GM21526 (cell line): ENCODE data around the gene MRE11.
A peak's percentile ranks its signal among the peaks of the same experiment; 100 is the strongest.
"Not testable (repeated sequence)": the region's sequence is repeated elsewhere in the genome, so short reads cannot be mapped to it uniquely, and the experiment has no call there.

Source experiments
- ATAC-seq: cut with Tn5 transposase; IDR thresholded peaks from one replicate; pipeline ENCODE4 v1.9.1; 2021; ENCODE audit warnings: moderate library complexity; ENCODE audit not compliant: unreplicated experiment, low FRiP score

Gene MRE11

DNA sequence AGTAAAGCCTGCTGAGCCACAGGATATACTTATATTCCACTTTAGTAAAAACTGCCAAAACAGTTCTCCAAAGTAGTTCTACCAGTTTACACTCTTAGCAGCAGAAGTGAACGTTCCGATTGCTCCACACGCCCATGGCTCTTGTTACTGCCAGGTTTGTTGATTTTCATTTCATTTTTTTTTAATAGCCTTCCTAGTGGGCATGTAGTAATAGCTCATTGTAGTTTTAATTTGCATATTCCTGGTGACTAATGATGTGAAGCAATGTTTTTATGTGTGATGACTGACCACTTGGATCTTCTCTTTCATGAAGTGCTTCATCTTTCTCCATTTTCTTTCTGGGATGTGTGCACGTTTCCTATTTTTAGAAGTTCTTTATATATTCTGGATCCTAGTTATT is 13.8 kb upstream of the MRE11 start:
- no peak for ATAC-seq

DNA sequence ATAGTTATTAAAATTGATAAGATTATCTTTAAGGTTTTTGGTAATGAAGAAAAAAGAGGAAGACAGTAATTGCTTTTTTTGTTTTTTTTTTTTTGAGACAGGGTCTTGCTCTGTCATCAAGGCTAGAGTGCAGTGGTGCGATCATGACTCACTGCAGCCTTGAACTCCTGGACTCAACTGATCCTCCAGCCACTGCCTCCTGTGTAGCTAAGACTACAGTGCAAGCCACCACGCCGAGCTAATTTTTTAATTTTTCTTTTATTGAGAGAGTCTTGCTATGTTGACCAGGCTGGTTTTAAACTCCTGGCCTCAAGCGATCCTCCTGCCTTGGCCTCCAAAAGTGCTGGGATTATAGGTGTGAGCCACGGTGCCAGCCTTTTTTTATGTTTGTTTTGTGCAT is 12.9 kb upstream of the MRE11 start:
- ATAC-seq = not testable (repeated sequence)

DNA sequence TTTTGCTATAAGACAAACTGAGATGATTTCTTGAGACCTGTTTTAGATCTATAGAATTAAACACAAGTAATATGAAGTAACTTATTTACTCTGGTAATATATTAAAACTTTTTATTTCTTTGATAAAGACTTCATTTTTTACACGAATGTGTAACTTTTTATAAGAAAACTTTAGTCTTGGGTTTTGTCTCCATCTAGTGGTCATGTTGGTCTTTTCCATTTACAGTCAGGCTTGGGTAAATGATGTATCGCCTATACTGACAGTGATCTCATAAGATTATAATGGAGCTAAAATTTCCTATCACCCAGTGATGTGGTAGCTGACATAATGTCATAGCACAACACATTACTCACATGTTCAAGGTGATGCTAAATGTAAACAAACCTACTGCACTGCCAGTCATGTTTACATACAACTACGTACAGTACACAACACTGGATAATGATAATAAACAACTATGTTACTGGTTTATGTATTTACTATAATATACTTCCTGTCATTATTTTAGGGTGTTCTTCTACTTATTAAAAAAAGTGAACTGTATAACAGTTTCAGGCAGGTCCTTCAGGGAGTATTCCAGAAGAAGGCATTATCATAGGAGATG is 11.1 kb upstream of the MRE11 start:
- ATAC-seq = peak; percentile 51

DNA sequence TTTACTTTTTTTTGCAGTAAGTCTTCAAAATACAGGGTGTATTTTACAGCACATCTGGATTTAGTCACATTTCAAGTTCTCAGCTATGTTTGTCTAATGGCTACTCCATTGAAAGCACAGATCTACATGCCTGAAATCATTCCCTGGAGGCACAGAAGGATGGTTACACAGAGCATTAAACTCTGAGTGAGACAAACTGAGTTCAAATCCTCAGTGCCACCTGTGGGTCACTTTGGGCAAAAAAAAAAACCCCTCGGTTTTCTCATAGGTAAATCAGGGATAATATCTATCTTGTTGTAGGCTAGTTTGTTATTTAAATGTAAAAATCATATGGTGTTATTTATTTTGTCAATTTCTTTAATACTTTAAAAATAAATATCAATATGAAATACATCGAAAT is 7.9 kb upstream of the MRE11 start:
- ATAC-seq = no peak

DNA sequence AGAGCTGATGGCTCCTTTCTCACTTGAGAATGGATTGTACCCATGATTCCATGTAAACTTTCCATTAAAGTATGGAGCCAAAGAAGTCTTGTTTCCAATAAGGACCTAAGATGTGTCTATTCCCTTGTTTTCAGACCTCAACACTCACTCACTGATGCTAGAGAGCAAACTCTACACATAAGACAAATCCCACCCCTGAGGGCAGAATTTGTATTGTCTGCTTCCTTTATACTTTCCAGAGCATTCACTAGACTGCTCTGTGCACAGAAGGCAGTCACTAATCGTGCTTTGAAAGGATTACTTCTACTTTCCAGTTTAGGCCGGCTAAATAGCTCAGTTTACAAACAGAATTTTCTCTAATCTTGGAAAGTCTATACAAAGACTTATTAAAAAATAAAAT is 6.5 kb upstream of the MRE11 start:
- ATAC-seq = no peak

DNA sequence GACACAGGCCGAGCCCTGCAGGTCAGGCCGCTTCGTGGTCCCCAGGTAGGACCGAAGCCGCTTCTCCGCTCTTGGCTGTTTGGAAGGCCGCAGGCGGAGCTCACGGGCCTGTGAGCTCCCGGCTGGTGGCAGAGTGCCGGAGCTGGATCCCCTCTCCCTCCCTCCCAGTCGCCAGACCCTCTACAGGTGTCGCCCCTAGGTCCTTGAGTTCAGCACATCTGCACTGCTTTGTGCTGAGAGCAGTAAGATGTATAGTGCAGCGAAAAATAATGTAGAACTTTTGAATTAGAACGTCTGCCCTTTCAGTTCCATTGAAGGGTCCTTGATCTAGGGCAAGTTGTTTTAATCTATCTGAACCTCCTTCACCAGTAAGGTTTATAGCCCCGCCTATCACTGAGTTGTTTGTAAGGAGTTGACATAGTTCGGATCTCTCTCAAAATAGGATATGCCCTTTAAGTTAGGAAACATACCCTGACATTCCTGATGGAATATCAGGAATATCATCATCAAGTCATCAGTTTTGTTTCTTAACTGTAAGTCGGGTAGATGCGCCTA is 559 bp upstream of the MRE11 start:
- ATAC-seq = peak; percentile 61

DNA sequence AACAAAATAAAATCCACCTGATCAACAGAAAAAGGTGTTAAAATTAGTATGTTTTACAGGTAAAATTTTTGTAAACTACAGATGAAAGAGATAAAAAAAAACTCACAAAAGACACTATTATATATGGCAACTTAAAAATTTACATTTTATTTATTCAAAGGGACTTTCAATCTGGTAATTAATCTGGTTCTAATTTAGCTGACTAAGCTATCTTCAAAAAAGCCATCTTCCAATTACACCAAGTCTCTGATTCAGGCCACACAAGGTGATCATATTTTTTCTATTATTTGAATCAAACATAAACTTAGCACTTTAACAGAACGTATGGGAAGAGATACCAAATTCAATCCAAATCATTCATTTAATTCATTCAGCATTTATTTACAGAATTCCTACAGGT is 7.6 kb downstream of the MRE11 start:
- ATAC-seq = no peak

DNA sequence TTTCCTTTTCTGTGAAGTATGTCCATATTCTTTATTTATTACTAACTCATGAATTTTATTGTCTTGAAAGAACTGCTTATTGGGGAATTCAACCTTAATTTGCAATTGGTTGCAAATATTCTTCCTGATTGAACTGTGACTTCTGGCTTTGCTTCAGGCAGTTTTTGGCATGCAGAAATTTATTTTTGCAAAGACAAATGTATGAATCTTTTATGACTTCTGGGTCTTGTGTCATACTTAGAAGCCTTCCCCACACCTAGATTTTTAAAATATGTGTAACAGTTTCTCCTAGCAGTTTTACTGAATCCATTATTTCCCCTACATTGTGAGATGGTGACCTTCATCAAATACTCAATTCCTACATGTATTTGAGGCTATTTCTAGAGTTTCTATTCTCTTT is 12.3 kb downstream of the MRE11 start:
- ATAC-seq = no peak

DNA sequence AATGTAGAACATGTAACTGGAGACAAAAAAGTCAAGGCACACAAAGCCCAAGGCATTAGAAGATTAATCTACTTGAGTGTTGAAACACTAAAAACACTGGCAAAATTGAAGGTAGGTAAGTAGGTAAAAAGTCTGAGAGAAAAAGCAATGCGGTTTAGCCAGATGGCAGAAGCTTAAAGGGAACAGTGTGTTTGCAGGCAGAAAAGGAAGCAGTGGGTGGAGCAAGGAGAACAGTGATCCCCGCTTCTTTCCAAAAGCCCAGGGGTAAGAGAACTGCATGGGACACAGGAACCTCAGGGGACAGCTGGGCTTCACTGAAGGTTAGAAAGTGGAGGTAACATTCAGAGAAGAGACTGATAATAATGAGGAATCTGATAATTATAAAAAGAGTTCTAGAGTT is 16.0 kb downstream of the MRE11 start:
- no peak for ATAC-seq

DNA sequence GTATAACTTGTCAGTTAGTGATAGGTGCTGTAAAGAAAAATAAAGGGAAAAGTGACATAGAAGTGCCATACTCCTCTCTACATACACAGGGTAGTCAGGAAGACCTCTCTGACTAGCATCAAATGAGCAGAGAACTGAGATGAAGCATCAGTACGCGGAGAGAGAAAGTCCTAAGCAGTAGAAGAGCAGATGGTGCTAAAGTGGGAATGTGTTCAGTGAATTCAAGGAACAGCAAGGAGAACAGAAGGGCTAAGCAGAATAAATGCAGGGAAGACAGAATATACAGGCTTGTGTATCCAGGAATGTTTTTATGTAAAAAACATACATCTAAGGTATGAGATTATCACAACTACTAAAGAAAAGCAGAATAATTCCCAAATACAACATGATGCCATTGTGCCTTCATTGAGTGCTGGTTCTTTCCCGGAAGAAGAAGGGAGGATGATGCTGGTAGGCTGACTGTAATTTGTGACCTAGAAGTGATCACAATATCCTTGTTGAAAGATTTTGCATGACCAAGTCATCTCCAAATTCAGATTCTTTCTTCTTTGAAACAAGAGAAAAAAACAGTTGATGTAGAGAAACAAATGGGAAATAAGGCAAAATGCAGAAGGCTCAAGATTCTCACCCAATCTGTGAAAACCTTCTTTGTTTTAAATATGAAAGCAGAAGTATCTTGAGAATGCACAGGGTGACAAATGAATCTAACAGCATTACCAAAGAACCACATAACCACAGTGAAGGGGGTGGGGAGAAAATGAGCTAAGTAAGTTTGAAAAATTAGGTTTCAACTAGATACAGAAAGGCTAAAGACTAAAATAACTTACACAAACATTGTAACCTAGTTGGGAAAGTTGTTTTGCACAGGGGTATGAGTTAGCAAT is 20.5 kb downstream of the MRE11 start:
- peak; percentile 87 for ATAC-seq

DNA sequence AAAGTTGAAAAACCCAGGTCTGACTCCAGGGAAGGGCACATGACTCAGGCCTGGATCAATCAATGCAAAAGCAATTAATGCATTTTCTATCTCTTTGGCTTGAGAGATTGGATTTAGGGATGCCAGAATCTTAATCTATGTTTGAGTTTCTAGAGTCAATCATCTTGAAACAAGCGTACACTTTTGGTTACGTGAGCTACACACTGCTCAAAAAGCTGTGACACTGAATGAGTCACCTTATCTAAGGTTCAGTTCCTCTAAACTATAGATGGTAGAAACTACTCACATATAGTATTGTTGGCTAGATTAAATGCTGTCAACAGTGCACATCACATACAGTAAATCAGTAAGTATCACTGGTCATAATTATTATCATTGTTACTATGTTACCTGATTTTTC is 24.2 kb downstream of the MRE11 start:
- peak; percentile 87 for ATAC-seq

DNA sequence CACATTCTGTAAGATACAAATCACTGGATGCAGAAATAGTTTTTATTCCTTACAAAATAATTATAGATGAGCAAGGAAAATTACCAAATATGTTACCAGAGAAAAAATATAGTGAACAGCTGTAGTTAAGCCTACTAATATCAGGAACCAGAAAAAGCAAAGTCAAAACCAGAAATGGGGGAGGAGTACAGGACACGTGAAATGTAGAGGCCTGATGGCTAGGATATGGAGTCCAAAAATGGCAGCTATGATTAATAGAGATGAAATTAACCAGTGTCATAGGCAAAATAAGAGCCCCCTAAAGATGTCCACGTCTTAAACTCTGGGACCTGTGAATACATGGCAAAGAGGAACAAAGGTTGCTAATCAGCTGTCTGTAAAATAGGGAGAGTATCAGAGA is 34.1 kb downstream of the MRE11 start:
- ATAC-seq = no peak

DNA sequence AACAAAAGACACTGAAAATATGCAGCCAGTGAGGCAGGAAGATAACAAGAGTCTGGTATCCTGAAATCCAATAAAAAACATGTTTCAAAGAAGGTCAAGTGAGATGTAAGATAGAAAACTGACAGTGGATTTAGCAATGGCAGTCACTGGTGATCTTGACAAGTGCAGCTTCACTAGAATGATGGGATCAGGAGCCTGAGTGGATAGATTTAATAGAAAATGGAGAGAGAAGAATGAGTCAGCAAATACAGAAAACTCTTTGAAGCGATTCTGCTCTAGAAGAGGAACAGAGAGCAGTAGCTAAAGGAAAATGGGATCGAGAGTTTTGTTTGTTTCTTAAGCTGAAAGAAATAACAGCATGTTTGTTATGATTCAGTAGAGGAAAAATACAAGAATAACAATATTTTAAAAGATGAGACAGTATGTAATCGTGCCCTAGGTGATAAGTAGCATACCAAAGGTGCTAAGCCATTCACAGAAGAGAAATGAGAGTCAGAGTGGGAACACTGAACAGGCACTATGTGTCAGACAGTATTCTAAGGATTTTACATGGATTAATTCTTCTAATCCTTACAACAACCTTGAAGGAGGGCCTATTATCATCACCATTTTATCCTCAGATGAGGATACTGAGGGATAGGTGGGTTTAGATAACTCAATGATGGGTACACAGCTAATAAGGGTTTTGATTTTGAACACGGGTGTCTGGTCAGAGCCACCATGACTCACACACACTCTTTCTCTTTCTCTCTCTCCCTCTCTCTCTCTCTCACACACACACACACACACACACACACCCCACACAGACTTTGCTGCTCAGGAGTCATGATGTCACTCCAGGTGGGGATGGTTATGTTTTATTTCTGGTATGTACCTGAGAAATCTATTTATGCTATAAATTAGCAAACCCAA is 36.3 kb downstream of the MRE11 start:
- peak; percentile 52 for ATAC-seq

DNA sequence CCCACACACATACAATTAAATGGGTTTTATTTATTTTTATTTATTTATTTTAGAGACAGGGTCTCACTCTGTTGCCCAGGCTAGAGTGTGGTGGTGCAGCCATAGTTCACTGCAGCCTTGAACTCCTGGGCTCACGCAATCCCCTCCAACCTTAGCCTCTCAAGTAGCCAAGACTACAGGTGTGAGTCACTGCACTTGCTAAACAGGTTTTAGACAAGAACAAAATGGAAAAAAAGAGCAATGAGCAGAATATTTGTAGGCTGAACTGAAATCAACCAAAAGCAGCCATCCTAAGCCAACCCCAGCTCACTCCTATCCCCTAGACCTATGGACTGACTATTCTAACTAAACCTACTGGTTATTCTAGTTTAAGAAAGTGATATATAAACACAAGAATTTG is 37.8 kb downstream of the MRE11 start:
- no peak for ATAC-seq

DNA sequence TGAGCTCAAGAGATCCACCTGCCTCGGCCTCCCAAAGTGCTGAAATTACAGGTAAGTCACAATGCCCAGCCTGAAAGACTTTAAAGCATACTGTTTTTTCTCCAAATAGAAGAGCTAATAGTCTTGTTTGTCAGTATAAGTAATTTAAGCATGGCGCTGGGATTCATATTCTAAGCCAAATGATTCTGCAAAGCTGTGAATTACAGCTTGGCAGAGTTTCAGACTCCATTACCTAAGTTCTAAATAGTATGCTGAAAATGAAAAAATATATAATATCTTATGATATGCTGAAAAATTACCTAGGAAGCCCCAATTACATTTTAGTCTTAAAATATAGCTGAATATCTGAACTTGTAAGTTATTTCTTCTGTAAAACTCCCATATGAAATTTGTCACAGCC is 39.3 kb downstream of the MRE11 start:
- no peak for ATAC-seq

DNA sequence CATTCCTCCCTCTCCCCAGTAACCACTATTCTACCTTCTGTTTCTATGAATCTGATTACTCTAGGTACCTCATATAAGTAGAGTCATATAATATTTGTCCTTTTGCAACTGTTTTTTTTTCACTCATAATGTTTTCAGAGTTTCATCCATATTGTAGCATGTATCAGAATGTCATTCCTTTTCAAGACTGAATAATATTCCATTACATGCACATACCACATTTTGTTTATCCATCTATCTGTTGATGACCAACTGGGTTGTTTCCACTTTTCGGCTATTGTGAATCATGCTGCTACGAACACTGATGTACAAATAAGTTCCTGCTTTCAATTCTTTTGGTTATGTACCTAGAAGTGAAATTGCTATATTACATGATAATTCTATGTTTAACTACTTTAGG is 40.7 kb downstream of the MRE11 start:
- ATAC-seq = no peak

DNA sequence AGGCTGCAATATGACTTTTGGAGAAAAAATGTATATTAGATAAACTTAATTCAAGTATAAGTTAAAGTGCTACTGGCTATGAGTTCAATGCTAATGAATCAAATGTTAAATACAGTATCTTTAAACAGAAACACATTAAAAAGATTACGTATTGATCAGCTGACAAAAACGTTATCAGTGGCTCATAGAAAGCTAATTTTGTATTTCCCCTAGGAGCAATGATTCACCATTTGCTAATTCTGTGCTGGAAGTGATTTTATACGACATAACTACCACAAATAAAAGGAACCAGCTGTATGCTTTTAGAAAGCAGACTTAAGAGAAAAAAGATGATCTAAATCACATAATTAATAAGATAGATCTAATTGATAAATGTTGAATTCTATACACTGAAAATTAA is 43.6 kb downstream of the MRE11 start:
- ATAC-seq = no peak

DNA sequence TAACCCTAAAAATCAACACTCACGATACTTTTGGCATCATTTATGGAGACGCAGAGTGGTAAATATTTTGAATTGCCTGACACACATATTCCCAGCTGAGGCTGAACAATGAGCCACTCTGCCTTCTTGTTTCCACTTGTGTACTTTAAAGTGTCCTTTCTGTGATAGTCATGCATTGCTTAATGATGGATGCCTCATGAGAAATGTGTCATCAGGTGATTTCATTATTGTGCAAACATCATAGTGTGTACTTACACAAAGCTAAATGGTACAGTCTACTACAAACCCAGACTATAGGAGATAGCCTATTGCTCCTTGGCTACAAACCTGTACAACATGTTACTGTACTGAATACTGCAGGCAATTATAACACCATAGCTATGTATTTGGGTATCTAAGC is 44.2 kb downstream of the MRE11 start:
- no peak for ATAC-seq

DNA sequence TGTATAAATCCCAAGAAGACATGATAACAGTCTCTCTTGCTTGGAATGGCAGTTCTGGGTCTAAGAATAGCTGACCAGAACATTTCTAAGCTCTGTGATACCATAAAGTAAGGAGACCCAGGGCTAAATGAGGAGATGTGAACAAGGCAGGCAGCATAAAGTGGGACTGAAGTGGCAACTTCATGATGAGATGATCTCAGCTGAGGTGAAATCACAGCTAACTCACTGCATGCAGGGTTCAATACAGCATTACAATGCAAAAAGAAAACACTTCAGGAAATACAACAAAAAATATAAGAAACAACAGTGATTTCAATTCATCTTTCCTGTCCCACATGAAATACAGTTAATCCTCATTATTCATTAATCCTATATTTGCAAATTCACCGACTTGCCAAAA is 44.6 kb downstream of the MRE11 start:
- no peak for ATAC-seq

DNA sequence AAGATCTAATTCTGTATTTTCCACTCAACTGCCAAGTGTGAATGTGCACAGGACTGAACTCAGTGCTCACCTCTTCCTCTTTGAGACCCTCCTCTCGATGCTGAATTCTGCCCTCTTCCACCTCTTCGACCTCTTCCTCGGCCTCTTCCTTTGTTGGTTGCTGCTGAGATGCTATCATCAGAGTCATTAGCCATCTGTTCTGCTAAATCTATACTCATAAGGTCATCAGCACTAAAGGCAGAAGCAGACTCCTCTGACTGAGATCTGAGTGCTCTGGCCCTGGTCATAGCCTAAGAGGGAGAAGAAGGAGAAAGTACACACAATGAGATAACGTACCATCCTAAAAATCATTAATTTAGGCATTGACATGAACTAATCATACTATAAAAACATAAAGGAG is 46.5 kb downstream of the MRE11 start:
- no peak for ATAC-seq

DNA sequence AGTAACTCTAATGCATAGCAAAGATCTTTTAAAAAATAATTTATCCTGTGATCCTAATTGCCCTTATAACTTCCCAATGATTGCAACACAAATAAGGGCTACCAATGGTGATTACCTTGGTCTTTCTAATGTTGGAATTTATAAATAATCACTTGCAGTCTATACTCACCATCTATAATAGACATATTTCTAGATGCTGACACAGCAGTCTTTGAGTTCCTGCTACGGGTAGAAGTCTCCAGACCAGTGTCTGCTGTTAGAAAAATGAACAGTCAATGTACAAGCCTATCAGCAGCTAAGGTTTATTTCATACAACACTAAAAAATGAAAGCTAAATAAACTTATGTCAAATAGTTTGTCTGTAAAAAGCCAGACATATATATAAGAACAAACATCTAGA is 48.0 kb downstream of the MRE11 start:
- no peak for ATAC-seq
